Sigmoid colon (tissue), 7 donors: ENCODE measurements around the gene GPR68. TPM values are rescaled to one million over a fixed set of nuclear protein-coding genes. Genes with fewer than 3 reads are reported as not detected.

Experiments used
- DNase-seq: peaks from one replicate; pipeline ENCODE4 v3.0.0-alpha.2; 2019
- H3K27ac ChIP-seq, 4 donors: fragments of 200-600 bp; sonication (generic); one replicate each; pipeline ENCODE4 v1.5.1; 2016 to 2019; ENCODE audit warnings: mild to moderate bottlenecking in 1 of 4
- H3K27me3 ChIP-seq, 3 donors: fragments of 200-600 bp; sonication (generic); one replicate each; pipeline ENCODE4 v1.5.1; 2019; ENCODE audit warnings: mild to moderate bottlenecking in 1 of 3
- H3K36me3 ChIP-seq, 4 donors: fragments of 200-600 bp; sonication (generic); one replicate each; pipeline ENCODE4 v1.5.1; 2016 to 2019
- H3K4me1 ChIP-seq, 4 donors: fragments of 200-600 bp; sonication (generic); one replicate each; pipeline ENCODE4 v1.5.1; 2017 to 2019
- H3K4me3 ChIP-seq, 4 donors: fragments of 200-600 bp; sonication (generic); one replicate each; pipeline ENCODE4 v1.5.1; 2017 to 2019; ENCODE audit warnings: mild to moderate bottlenecking in 2 of 4, moderate library complexity in 1 of 4
- H3K9me3 ChIP-seq, 4 donors: fragments of 200-600 bp in 3 of 4; sonication (generic) in 3 of 4; one replicate each; pipeline versions ENCODE4 v1.5.1 to v1.6.1; 2013 to 2019
- EP300 ChIP-seq, 4 donors: sonication (generic); formaldehyde crosslinking; IDR thresholded peaks; one replicate each; pipeline ENCODE4 v1.6.1; 2017; ENCODE audit warnings: antibody characterized with exemption in 4 of 4
- POLR2A ChIP-seq, 2 donors: fragments of 450-650 bp; IDR thresholded peaks; one replicate each; pipeline ENCODE4 v1.6.1; 2016; ENCODE audit warnings: antibody characterized with exemption in 2 of 2, mild to moderate bottlenecking in 2 of 2, moderate library complexity in 2 of 2
- POLR2AphosphoS5 ChIP-seq, 4 donors: sonication (generic); formaldehyde crosslinking; IDR thresholded peaks; one replicate each; pipeline ENCODE4 v1.6.1; 2017; ENCODE audit warnings: antibody characterized with exemption in 4 of 4
- WGBS, 2 donors: extraction: QIAGEN DNeasy Blood & Tissue Kit; methylation state at CpG; one replicate each; pipeline ENCODE4 v1.1.7; 2013; 5-methylcytosine and 5-hydroxymethylcytosine counted together
- intact Hi-C: fragments of 100-400 bp; cut with DNase I; formaldehyde crosslinking; loops from one replicate; pipeline ENCODE4 v1.15.1; 2023
- polyA plus RNA-seq, 3 donors: library from polyadenylated mRNA; stranded (reverse); fragments of 200-250 nt; gene quantifications; one replicate each; pipeline ENCODE4 v1.2.3, GENCODE V29; 2013
- total RNA-seq, 4 donors: library from RNA; depleted of rRNA; stranded (reverse); fragments of >200 nt; gene quantifications; one replicate each; pipeline ENCODE4 v1.1.0, GENCODE V29; 2016
- TF ChIP-seq, protein P1 (sequence below), 4 experiments: fragments of 450-650 bp in 3 of 4; fragments of 200-600 bp in 1 of 4; IDR thresholded peaks; one replicate each; pipeline ENCODE4 v1.5.1; 2016 to 2019; ENCODE audit warnings: antibody characterized with exemption in 4 of 4, mild to moderate bottlenecking in 3 of 4, moderate library complexity in 2 of 4
- donor health status: healthy with polysubstance abuse.
- donor health status: Bipolar disorder and iron deficiency.
- donor health status: healthy.

The GPR68 gene
- total and polyA plus RNA-seq, 7 donors, result 0.46 to 1.7 (median 1.2) TPM; not detected in 1

DNA sequence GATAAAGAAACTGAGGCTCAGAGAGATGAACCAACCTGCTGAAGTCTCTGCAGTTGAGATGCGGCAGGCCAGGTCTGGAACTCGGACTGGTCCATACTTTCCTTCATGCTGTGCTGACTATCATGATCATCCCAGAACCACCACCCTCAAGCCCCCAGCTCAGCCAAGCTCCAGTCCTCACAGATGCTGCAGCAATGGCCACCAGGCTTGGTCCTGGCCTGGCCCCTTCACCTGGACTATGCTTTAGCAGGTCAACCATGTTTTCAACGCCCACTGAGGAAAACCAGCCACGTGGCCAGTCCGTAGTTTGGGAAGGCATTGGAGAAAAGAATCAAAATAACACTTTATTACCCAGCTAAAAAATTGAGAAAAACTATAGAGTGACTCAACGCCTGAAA, 1.4 kb downstream of the GPR68 start:
- TF ChIP-seq EP300 (IDR thresholded peaks at IDR 0.05) (no peak), POLR2AphosphoS5 (IDR thresholded peaks at IDR 0.05) (no peak), POLR2A (IDR thresholded peaks at IDR 0.05) (no peak)
- TF ChIP-seq, protein P1, sequence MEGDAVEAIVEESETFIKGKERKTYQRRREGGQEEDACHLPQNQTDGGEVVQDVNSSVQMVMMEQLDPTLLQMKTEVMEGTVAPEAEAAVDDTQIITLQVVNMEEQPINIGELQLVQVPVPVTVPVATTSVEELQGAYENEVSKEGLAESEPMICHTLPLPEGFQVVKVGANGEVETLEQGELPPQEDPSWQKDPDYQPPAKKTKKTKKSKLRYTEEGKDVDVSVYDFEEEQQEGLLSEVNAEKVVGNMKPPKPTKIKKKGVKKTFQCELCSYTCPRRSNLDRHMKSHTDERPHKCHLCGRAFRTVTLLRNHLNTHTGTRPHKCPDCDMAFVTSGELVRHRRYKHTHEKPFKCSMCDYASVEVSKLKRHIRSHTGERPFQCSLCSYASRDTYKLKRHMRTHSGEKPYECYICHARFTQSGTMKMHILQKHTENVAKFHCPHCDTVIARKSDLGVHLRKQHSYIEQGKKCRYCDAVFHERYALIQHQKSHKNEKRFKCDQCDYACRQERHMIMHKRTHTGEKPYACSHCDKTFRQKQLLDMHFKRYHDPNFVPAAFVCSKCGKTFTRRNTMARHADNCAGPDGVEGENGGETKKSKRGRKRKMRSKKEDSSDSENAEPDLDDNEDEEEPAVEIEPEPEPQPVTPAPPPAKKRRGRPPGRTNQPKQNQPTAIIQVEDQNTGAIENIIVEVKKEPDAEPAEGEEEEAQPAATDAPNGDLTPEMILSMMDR (IDR thresholded peaks at IDR 0.05), result no peak
- Histone ChIP-seq H3K27me3 (no peaks in the 10 kb centered on the region), H3K9me3 (no peaks in the 10 kb centered on the region), H3K4me3 (peak overlapping the region in 1 of 4 donors; percentile 29), H3K4me1 (peaks cover 0 to 12% (median 5%) of the 10 kb centered on the region in 4 donors), H3K27ac (peak overlapping the region in 2 of 4 donors; percentile 15 to 59), H3K36me3 (no peaks in the 10 kb centered on the region)
- WGBS, 2 donors, result 76 to 81% methylated on average over 6 of the region's 6 CpGs
- DNase-seq, result no peak
- intact Hi-C loops, result no loop called here

DNA sequence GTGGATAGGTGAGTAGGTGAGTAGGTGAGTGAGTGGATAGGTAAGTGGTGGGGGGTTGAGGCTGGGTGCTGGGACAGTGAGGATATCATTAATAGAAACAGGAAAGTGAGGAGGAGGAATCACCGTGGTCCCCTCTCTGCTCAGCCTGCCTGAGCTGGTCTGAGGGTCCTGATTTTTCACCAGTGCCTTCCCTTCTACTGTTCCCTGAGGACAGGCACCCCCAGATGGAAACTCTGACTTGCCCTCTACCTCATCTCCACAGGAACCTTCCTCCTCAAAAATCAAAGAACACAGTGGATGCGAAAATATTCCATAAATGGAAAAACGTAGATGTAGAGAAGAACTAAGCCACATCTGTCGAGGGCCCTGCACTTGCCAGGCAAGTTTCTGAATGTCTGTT, 1.9 kb downstream of the GPR68 start:
- peaks cover 0 to 12% (median 5%) of the 10 kb centered on the region in 4 donors for H3K4me1 ChIP-seq
- H3K36me3 ChIP-seq, result no peaks in the 10 kb centered on the region
- TF ChIP-seq EP300 (IDR thresholded peaks at IDR 0.05) (no peak), POLR2AphosphoS5 (IDR thresholded peaks at IDR 0.05) (no peak), POLR2A (IDR thresholded peaks at IDR 0.05) (no peak)
- TF ChIP-seq, protein P1 (IDR thresholded peaks at IDR 0.05), result no peak
- H3K9me3 ChIP-seq, result no peaks in the 10 kb centered on the region
- H3K27me3 ChIP-seq, result no peaks in the 10 kb centered on the region
- peak overlapping the region in 1 of 4 donors; percentile 29 for H3K4me3 ChIP-seq
- peak overlapping the region in 1 of 4 donors; percentile 15 for H3K27ac ChIP-seq
- DNase-seq, result no peak
- intact Hi-C loops, result no loop called here
- WGBS, 2 donors, result 75 to 81% methylated on average over 4 of the region's 4 CpGs

DNA sequence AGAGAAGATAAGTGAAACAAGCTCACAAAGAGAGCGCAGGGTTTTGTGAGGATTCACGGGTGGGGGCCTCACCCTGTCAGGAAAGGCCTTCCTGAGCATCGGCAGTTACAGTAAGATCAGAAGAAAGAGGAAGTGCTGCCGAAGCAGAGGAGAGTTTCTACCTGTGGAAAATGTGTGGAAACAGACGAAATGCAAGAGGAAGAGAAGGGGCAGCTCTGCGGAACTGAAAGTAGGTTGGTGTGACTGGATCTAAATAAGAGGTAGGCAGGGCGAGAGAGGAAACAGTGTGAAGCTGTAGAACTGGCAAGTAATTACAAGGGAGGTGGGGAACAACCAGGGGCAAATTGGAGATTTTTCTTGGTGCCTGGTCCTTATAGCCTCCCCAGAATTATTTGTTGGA, 2.6 kb downstream of the GPR68 start:
- Histone ChIP-seq H3K4me1 (peaks cover 0 to 12% (median 5%) of the 10 kb centered on the region in 4 donors), H3K36me3 (no peaks in the 10 kb centered on the region), H3K27ac (no peak overlapping the region), H3K9me3 (no peaks in the 10 kb centered on the region), H3K4me3 (no peak overlapping the region), H3K27me3 (no peaks in the 10 kb centered on the region)
- no peak for TF ChIP-seq POLR2AphosphoS5 (IDR thresholded peaks at IDR 0.05)
- no peak for TF ChIP-seq POLR2A (IDR thresholded peaks at IDR 0.05)
- TF ChIP-seq EP300 (IDR thresholded peaks at IDR 0.05), result no peak
- TF ChIP-seq, protein P1 (IDR thresholded peaks at IDR 0.05), result no peak
- WGBS, 2 donors, result 40 to 73% methylated on average over 7 of the region's 7 CpGs
- intact Hi-C loops, result no loop called here
- DNase-seq, result no peak

DNA sequence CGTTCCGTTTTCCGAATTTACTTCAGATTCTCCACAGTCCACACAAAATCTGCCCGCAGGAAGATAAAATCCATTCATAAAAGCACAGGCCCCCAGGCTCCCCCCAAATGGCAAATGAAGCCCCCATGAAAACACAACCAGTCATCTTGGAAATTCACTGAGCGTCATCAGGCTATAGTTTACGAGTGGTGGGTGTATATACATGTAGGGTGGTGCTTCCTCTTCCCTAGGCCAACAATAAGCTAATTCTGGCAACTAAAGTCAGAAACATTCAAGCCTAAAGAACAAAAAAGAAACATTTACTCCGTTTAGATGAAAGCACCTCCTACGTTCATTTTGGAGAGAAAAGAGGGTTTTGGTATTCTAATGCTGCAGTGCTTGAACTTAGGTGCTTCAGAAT, 5.8 kb downstream of the GPR68 start:
- WGBS, 2 donors, result 72 to 77% methylated on average over 8 of the region's 8 CpGs

More for the DNA sequence above, 5.8 kb downstream of the GPR68 start:
- no peaks in the 10 kb centered on the region for H3K9me3 ChIP-seq
- no peaks in the 10 kb centered on the region for H3K36me3 ChIP-seq
- no peak for TF ChIP-seq POLR2AphosphoS5 (IDR thresholded peaks at IDR 0.05)
- TF ChIP-seq EP300 (IDR thresholded peaks at IDR 0.05), result no peak
- TF ChIP-seq, protein P1 (IDR thresholded peaks at IDR 0.05), result no peak
- no peak for TF ChIP-seq POLR2A (IDR thresholded peaks at IDR 0.05)
- H3K27me3 ChIP-seq, result no peaks in the 10 kb centered on the region
- H3K4me3 ChIP-seq, result no peak overlapping the region
- no peak for DNase-seq
- H3K27ac ChIP-seq, result no peak overlapping the region
- H3K4me1 ChIP-seq, result no peaks in the 10 kb centered on the region
- intact Hi-C loops, result no loop called here
